HepG2 (cell line): Measurements from ENCODE around the gene MGAT2. TPM values are rescaled to one million over a fixed set of nuclear protein-coding genes. Genes with fewer than 3 reads are reported as not detected.

Source experiments
- DR1 ChIP-seq: sonication (generic); formaldehyde crosslinking; IDR thresholded peaks from 2 replicates; pipeline ENCODE4 v1.8.0; 2021; ENCODE audit warnings: mild to moderate bottlenecking, missing genetic modification reagents, inconsistent platforms
- EED ChIP-seq: sonication (generic); formaldehyde crosslinking; IDR thresholded peaks from 2 replicates; pipeline ENCODE4 v1.5.0; 2020; ENCODE audit warnings: mild to moderate bottlenecking, missing genetic modification reagents
- ELF1 ChIP-seq: sonication (generic); formaldehyde crosslinking; IDR thresholded peaks from 2 replicates; pipeline ENCODE4 v1.4.0; 2020; ENCODE audit warnings: missing genetic modification reagents
- GABPA ChIP-seq, 2 experiments: IDR thresholded peaks; 2 replicates each; pipeline ENCODE4 v1.6.1; 2011 to 2016; ENCODE audit warnings: low read depth in 2 of 2, low read length in 1 of 2, missing biosample characterization in 1 of 2, missing genetic modification characterization in 1 of 2
- HDAC2 ChIP-seq: sonication (generic); formaldehyde crosslinking; IDR thresholded peaks from 2 replicates; pipeline ENCODE4 v1.4.0; 2020; ENCODE audit warnings: missing genetic modification reagents
- HNRNPH1 ChIP-seq: fragments of 200-400 bp; formaldehyde crosslinking; optimal IDR thresholded peaks from 2 replicates; pipeline ENCODE3; 2017; ENCODE audit warnings: mild to moderate bottlenecking, low read depth, low read length
- IRX3 ChIP-seq: sonication (generic); formaldehyde crosslinking; IDR thresholded peaks from 2 replicates; pipeline ENCODE4 v1.8.1; 2023; ENCODE audit warnings: mild to moderate bottlenecking, low read depth, missing genetic modification reagents, borderline replicate concordance
- KAT7 ChIP-seq: IDR thresholded peaks from 2 replicates; pipeline ENCODE4 v1.6.1; 2018; ENCODE audit warnings: borderline replicate concordance, missing compliant biosample characterization
- MAF1 ChIP-seq: sonication (generic); formaldehyde crosslinking; IDR thresholded peaks from 2 replicates; pipeline ENCODE4 v1.5.0; 2020; ENCODE audit warnings: missing genetic modification reagents, borderline replicate concordance
- MAFK ChIP-seq, 2 experiments: IDR thresholded peaks in 1 of 2; conservative IDR thresholded peaks in 1 of 2; 2 replicates each; pipeline ENCODE4 v1.6.1; 2011; ENCODE audit warnings: improper control_type of control experiment in 2 of 2, low read length in 2 of 2
- NFRKB ChIP-seq: fragments of 450-650 bp; IDR thresholded peaks from 2 replicates; pipeline ENCODE4 v1.6.1; 2017
- POLR2AphosphoS5 ChIP-seq: IDR thresholded peaks from 2 replicates; pipeline ENCODE4 v1.6.1; 2012; ENCODE audit warnings: low read depth, low read length
- PPARG ChIP-seq: conservative IDR thresholded peaks from 2 replicates; pipeline ENCODE4 v1.6.1; 2016; ENCODE audit warnings: missing biosample characterization, missing genetic modification reagents
- RBM39 ChIP-seq: fragments of 200-400 bp; formaldehyde crosslinking; IDR thresholded peaks from one replicate; pipeline ENCODE4 v1.6.1; 2018; ENCODE audit warnings: antibody characterized with exemption, mild to moderate bottlenecking, low read depth, low read length; ENCODE audit not compliant: poor library complexity, severe bottlenecking
- SRSF4 ChIP-seq: fragments of 200-400 bp; formaldehyde crosslinking; IDR thresholded peaks from one replicate; pipeline ENCODE4 v1.6.1; 2018; ENCODE audit warnings: mild to moderate bottlenecking, low read depth, low read length, moderate library complexity; ENCODE audit not compliant: poor library complexity, severe bottlenecking
- SUZ12 ChIP-seq: fragments of 150-350 bp; IDR thresholded peaks from 2 replicates; pipeline ENCODE4 v1.6.1; 2014; ENCODE audit warnings: low read depth, low read length
- TEAD3 ChIP-seq: optimal IDR thresholded peaks from 2 replicates; pipeline ENCODE3; 2016; ENCODE audit warnings: borderline replicate concordance
- THAP11 ChIP-seq: IDR thresholded peaks from 2 replicates; pipeline ENCODE4 v1.6.1; 2016; ENCODE audit warnings: missing biosample characterization, missing genetic modification reagents
- ZMAT3 ChIP-seq: sonication (generic); formaldehyde crosslinking; conservative IDR thresholded peaks from 2 replicates; pipeline ENCODE4 v1.7.0; 2021; ENCODE audit warnings: missing genetic modification reagents
- ZNF296 ChIP-seq: sonication (generic); formaldehyde crosslinking; conservative IDR thresholded peaks from 2 replicates; pipeline ENCODE4 v1.5.0; 2020; ENCODE audit warnings: mild to moderate bottlenecking, missing genetic modification reagents
- polyA plus RNA-seq, 8 experiments: library from polyadenylated mRNA; depleted of rRNA in 3 of 8; stranded (reverse) in 7 of 8; unstranded in 1 of 8; fragments of >200 nt; fragmentation: Illumina TruSeq in 4 of 8; extraction: Trizol in 4 of 8; gene quantifications; 2 replicates each; pipeline versions ENCODE4 v1.2.1 to v1.2.3, GENCODE V29; 2011 to 2016; ENCODE audit warnings: low read depth in 4 of 8, missing spikeins in 1 of 8, mixed read lengths in 1 of 8; ENCODE audit not compliant: insufficient read depth in 1 of 8
- total RNA-seq, 5 experiments: library from RNA; depleted of rRNA; stranded (reverse); fragments of >200 nt; fragmentation: Illumina TruSeq; extraction: Trizol; gene quantifications; 2 replicates each; pipeline ENCODE4 v1.2.3, GENCODE V29; 2016; ENCODE audit warnings: low read depth in 1 of 5
- TF ChIP-seq, protein P1 (sequence below): sonication (generic); formaldehyde crosslinking; IDR thresholded peaks from 2 replicates; pipeline ENCODE4 v1.5.0; 2020; ENCODE audit warnings: missing genetic modification reagents
- TF ChIP-seq, protein P2 (sequence below): sonication (generic); formaldehyde crosslinking; IDR thresholded peaks from 2 replicates; pipeline ENCODE4 v1.4.0; 2020; ENCODE audit warnings: missing genetic modification reagents
- TF ChIP-seq, protein P3 (sequence below): sonication (generic); formaldehyde crosslinking; IDR thresholded peaks from 2 replicates; pipeline ENCODE4 v1.4.0; 2020; ENCODE audit warnings: missing genetic modification reagents
- TF ChIP-seq, protein P4 (sequence below): sonication (generic); formaldehyde crosslinking; IDR thresholded peaks from 2 replicates; pipeline ENCODE4 v1.4.0; 2020; ENCODE audit warnings: missing genetic modification reagents

The MGAT2 gene
- total and polyA plus RNA-seq, 2 of the 13 experiments (the other 11 are each of a cell fraction or from before 2014, with no cell fraction given), result 12.9 to 51.9 TPM

DNA sequence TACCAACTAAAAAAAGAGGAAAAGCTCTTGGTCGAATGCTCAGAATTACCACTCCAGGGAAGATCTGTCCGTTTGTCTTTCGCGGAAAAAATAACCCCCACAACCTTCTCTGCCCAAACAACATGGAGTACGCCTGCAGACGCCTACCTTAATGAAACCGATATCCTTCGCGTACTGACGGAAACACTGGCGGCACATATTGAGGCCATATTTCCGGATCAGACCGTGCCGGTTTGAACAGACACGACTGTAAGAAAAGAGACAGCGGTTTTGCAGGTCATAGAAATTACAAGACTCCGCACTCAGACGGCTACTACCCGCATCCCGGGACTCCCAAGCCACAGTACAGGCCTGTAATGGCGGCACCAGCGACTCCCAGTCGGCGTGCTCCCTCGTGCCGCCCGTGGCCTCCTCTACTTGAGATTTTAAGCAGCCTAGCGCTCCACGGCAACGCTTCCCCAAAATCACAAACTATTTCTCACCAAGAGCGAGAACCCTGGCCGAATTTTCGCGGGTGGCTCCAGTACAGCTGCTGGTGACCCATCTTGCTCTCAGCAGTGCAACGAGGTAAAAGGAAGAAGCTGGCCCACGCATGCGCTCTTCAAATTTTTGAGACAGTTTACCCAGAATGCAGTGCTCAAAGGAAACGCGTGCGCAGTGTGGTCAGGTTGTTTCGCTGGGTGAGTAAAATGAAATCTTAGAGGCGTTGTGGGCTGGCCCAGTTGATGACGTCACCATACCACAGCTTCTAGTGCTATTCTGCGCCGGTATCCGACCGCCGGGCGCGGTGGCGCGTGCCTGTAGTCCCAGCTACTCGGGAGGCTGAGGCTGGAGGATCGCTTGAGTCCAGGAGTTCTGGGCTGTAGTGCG lies 34.6 kb upstream of the MGAT2 start, which contains the start of gene RPS29 (continued):
- TF ChIP-seq, protein P1, sequence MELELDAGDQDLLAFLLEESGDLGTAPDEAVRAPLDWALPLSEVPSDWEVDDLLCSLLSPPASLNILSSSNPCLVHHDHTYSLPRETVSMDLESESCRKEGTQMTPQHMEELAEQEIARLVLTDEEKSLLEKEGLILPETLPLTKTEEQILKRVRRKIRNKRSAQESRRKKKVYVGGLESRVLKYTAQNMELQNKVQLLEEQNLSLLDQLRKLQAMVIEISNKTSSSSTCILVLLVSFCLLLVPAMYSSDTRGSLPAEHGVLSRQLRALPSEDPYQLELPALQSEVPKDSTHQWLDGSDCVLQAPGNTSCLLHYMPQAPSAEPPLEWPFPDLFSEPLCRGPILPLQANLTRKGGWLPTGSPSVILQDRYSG (CRISPR knock-in tag), result peak; percentile 13; the same call in 1 of the 2 replicates
- TF ChIP-seq MAFK (conservative IDR thresholded peaks at IDR 0.05 in 1 of 2, IDR thresholded peaks at IDR 0.05 in 1 of 2; ENCODE audit: low read length in 2 of 2) (peak in 1 of 2 experiments; percentile 23; a peak in 2 of 4 replicates), HDAC2 (CRISPR knock-in tag) (peak; percentile 65; the same call in 1 of the 2 replicates), PPARG (CRISPR knock-in tag) (no peak), THAP11 (CRISPR knock-in tag) (peak; percentile 83), EED (CRISPR knock-in tag) (0 out of 2 replicates have a peak, but pooled peaks have one; percentile 24), KAT7 (CRISPR knock-in tag) (no peak; the same call in 1 of the 2 replicates), ELF1 (CRISPR knock-in tag) (peak; percentile 29), RBM39 (peak; percentile 42), HNRNPH1 (no peak), SRSF4 (no peak), SUZ12 (peak; percentile 40), TEAD3 (CRISPR knock-in tag) (peak; percentile 35), GABPA (IDR thresholded peaks at IDR 0.05; ENCODE audit: low read depth, low read length) (no peak), GABPA (CRISPR knock-in tag; IDR thresholded peaks at IDR 0.05; ENCODE audit: low read depth) (peak; percentile 44; the same call in 1 of the 2 replicates), NFRKB (no peak), ZMAT3 (CRISPR knock-in tag) (0 out of 2 replicates have a peak, but pooled peaks have one; percentile 32), MAF1 (CRISPR knock-in tag) (peak; percentile 99), POLR2AphosphoS5 (peak; percentile 98), IRX3 (CRISPR knock-in tag) (no peak), DR1 (CRISPR knock-in tag) (peak; percentile 91), ZNF296 (no peak)
- TF ChIP-seq, protein P2, sequence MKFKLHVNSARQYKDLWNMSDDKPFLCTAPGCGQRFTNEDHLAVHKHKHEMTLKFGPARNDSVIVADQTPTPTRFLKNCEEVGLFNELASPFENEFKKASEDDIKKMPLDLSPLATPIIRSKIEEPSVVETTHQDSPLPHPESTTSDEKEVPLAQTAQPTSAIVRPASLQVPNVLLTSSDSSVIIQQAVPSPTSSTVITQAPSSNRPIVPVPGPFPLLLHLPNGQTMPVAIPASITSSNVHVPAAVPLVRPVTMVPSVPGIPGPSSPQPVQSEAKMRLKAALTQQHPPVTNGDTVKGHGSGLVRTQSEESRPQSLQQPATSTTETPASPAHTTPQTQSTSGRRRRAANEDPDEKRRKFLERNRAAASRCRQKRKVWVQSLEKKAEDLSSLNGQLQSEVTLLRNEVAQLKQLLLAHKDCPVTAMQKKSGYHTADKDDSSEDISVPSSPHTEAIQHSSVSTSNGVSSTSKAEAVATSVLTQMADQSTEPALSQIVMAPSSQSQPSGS (CRISPR knock-in tag), result peak; percentile 99
- TF ChIP-seq, protein P3, sequence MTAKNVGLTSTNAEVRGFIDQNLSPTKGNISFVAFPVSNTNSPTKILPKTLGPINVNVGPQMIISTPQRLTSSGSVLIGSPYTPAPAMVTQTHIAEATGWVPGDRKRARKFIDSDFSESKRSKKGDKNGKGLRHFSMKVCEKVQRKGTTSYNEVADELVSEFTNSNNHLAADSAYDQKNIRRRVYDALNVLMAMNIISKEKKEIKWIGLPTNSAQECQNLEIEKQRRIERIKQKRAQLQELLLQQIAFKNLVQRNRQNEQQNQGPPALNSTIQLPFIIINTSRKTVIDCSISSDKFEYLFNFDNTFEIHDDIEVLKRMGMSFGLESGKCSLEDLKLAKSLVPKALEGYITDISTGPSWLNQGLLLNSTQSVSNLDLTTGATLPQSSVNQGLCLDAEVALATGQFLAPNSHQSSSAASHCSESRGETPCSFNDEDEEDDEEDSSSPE (CRISPR knock-in tag), result 0 out of 2 replicates have a peak, but pooled peaks have one; percentile 12
- TF ChIP-seq, protein P4, sequence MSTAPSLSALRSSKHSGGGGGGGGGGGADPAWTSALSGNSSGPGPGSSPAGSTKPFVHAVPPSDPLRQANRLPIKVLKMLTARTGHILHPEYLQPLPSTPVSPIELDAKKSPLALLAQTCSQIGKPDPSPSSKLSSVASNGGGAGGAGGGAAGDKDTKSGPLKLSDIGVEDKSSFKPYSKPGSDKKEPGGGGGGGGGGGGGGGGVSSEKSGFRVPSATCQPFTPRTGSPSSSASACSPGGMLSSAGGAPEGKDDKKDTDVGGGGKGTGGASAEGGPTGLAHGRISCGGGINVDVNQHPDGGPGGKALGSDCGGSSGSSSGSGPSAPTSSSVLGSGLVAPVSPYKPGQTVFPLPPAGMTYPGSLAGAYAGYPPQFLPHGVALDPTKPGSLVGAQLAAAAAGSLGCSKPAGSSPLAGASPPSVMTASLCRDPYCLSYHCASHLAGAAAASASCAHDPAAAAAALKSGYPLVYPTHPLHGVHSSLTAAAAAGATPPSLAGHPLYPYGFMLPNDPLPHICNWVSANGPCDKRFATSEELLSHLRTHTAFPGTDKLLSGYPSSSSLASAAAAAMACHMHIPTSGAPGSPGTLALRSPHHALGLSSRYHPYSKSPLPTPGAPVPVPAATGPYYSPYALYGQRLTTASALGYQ (CRISPR knock-in tag), result 0 out of 2 replicates have a peak, but pooled peaks have one; percentile 29
